Stimulated activated CD8-positive, alpha-beta memory T cell treated with anti-CD3 and anti-CD28 coated beads, Interleukin-15, amount 100 ng/mL, for 1 hour (primary cell): ENCODE data around the gene AVP.

Experiments used
- DNase-seq: peaks from one replicate; pipeline ENCODE4 v3.0.0-alpha.2; 2020; ENCODE audit warnings: low read depth

Gene AVP

DNA sequence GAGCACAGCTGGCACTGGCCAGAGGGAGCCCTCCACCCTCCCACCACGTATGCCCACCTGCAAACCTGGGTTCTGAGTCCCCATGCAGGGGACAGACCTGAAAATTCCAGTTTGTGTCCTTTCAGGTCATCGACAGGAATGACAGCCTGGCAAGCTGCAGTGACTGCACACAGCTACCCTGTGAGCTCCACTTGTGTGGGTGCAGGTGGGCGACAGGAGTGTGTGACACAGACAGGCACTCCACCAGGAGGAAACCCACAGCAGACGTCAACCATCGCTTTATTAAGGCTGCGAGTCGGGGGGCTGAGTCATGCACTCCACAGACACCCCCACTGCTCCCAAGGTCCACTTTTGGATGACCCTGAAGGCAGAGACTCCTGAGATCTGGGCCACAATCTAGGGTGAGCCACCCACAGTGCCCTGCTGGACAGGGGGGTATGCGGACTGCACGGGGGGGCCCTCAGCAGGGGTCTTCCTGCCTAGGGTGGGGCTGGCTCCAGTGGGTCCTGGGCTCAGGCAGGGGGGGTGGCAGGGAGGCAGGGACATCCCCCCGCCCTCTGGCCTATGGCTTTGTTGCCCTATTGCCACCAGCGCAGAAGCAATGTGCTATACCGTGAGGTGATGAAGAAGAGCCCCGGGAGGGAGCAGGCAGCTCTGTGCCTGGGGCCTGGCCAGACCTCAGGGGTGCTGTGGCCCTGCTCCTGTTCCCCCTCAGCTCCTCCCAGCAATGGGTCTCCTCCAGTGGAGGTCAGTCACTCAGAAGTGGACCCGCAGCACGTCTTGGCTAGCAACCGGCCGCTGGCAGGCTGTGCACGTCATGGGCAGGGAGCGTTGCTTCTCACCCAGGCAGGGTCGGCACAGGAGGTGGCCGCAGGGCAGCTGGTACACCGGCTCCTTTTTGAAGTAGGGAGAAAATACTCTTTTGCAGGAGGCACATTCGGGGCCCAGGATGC lies 25.1 kb upstream of the AVP start:
- DNase-seq: no peak

DNA sequence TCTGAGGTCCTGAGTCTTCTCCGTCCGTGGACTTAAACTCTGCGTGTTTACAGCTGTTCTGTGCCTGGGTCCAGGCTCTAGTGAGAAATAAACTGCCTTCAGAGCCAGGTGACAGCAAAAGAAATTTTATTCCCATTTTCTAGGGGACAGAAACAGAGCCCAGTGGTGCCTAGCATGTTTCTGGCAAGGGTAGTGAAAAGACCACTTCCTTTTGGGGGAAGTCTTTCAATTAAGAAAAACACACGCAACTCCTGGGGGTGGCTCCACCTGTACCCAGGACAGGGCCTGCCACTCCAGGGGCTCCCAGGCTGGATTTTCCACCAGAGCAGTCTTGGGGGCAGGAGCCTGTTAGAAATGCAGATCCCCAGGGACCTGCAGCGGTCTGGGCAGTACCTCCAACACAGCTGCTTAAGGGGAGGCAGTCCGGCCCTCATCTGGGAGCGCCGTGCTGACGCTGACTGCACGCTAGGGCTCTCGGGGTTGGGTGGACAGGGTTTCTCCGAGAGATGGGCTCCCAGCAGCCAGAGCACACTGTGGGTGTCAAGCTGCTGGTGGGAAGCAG lies 23.0 kb upstream of the AVP start:
- DNase-seq: no peak

DNA sequence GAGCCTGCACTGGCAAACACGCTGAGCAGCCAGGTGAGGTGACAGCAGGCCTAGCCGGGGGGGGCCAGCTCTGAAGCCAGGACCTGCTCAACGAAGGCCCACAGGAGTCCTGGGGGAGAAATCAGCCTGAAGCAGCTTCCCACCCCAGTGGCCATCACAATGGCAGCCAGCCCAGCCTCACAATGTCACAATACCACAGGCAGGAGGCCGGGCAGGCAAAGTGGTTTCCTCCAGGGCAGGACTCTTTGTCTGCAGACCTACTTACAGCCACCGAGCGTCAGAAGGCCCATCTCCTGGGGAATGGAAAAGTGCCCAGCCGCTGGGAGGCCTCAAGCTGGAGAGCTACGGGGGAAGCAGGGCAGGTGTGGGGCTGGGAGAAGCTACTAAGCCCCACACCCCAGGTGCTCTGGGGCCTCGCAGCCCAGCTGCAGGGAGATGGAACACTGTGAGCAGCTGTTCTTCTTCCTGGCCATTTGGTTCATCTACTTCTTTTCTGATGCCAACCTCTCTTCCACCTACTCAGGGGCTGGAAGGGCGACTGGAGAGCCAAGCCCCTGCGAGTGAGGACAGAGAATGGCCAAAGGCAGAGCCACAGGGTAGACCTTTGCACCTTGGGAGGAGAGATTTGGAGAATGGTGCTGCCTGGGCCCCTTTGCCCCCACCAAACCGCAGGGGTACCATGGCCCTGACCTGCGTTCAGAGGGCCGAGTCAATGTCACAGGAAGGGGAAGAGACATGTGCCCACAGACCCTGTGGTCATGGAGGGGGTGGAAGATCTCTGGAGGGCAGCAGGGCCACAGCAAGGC lies 22.3 kb upstream of the AVP start:
- DNase-seq: no peak

DNA sequence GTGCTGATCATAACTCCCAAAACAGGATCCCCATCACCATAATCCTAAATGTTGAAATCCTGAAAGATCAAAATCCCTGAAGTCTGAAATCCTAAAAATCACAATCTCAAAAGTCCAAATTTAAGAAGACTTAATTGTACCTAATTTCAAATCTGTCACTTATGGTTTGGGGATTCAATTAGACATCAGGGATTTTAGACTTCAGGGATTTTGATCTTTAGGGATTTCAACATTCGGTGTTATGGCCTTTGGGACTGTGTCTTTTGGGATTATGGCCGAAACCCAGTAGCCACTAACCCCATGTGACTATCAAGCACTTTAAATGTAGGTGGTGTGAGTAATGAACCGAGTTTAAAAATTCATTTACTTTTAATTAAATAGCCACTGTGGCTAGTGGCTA lies 21.7 kb upstream of the AVP start:
- no peak for DNase-seq

DNA sequence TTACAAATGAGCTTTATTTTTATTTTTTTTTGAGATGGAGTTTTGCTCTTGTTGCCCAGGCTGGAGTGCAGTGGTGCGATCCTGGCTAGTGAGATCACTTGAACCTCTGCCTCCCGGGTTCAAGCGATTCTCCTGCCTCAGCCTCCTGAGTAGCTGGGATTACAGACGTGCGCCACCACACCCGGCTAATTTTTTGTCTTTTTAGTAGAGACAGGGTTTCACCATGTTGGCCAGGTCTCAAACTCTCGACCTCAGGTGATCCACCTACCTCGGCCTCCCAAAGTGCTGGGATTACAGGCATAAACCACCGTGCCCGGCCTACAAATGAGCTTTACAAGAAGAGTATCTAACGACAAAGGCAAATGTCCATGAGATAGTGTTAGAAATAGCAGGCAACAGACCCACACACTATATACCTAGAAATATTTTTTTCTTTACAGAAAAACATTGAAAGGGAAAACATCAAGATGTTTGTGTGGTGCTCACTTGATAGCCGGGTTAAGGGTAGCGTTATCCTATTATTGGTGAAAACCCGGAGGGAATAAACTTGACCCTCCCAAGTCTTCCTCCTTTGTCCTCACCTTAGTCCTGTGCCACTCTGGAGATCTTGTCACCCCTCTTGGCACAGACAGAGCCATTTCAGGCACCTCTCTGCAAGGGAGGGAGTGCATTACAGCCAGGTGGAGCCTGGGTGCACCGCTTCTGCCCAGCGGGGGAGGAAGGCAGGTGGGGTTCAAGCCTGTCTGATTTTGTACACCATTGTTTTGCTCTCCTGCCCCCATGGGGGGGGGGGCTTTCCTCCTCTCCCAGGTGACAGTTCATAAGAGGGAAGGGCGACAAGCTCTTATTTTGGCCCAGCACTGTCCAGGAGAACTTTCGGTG lies 21.0 kb upstream of the AVP start:
- DNase-seq: no peak

DNA sequence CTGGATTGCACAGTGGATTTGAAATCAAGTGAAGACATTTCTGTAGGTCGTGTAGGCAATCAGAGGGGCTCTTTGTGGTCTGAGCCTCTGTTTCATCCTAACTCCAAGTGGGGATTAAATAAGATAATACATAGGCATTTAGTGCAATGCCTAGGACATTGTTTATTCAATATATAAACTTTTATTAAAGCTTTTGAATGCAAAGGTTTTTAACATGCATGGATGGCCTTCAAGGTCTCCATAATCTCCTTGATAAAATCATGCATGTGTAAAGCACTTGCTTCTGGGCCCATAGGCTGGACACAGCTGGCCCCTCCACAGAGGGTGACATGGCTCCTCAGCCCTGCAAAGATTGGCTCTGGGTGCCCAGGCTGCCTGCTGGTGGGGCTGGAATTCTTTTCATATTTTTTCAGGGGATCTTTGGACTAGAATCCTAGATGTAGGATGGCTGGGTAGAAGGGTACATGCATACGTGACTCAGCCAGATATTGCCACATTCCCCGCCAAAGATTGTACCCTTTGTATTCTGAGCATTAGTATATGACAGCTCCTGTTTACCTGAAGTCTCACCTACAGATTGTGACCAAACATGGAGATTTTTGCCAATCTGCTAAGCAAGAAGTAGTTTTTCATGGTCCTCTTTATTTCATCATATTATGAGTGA lies 19.0 kb upstream of the AVP start:
- no peak for DNase-seq

DNA sequence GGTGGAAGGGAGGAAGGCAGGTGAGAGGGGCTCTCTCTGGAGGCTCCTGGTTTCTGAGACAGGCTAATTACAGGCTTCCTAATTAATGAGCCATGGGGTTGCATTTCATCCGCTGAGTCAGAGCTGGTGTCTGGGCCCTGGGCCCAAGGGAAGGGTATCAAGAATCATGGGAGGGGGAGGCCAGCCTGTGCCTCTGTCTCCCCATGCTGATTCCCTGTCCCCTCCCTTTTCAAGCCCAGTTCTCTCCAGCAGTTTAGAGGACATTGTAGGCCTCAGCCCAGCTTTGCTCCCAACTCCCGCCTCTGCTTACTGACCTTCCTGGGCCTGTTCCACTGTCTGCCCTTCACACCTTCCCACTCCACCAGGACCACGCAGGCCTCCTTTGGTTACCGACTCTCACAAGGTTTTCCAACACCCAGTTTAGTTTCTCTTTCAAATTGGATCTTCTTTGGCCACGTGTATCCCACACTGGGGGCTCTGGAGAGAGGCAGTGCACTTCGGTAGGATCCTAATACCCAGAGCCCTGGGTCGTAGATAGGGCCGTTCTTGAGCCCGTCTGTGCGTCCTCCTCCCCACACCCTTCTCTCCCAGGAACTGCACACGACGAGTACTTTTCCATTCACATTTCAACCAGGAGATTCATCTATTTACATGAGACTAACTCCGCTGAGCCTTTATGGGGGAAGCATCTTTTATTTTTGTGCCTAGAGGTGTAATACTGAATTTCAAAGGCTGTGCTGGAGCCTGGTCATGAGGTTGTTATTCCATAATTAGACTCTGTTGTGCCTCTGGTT lies 18.2 kb upstream of the AVP start:
- DNase-seq: no peak

DNA sequence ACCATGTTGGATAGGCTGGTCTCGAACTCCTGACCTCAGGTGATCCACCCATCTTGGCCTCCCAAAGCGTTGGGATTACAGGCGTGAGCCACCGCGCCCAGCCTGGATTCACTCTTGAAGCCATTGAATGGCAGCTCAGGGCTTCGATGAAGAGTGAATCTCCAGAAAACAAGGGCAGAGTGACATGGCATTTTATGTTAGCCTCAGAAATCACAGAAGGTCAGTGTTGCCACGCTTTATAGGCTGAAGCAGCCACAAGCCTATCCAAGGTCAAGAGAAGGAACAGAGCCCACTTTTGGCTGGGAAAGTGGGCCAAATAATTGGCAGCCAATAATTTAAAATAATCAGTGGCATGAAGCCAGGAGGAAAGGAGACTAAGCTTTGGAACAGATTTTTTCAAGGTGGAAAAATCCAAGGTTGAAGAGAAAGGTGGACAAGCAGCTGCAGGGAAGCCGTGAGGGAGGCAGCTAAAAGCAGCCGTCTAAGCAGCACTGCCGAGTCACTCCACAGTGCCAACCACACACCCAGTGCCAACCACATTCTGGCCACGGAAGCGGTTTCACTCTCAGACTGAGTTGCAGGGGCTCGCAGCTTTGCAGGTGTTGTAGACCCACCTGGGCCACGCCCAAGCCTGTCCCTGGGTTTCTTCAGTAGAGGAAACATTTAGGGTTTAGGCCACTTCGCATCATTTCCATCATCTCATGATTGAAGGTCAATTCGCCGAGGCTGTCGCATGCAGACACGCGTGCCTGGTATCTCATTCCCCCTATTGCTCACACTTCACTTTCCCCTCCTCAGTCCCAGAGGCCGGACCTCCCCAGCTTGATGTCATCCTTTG lies 17.4 kb upstream of the AVP start:
- DNase-seq: no peak

DNA sequence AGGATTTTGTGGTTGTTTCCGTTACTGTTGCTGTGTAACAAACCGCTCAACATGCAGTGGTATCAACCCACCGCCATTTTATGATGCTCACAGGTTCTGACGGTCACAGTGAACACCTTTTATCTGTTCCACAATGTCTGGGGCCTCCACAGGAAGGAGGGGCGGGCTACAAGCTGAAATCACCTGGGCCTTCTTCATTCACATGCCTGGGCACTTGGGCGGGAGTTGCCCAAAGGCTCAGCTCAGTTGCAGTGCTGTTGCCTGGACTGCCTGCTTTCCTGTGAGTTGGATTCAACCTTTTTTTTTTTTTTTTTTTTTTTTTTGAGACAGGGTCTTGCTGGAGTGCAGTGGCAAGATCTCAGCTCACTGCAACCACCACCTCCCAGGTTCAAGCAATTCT lies 16.7 kb upstream of the AVP start:
- no peak for DNase-seq

DNA sequence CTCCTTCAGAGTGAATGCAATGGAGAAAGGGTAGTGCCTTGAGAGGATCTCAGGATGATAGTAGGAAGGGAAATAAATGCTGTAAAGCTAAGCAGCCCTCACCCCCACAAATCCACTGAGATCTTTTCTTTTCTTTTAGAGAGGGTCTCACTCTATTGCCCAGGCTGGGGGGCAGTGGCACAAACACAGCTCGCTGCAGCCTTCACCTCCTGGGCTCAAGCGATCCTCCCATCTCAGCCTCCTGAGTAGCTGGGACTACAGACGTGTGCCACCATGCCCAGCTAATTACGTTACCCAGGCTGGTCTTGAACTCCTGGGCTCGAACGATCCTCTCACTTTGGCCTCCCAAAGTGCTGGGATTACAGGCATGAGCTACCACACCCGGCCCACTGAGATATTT lies 16.0 kb upstream of the AVP start:
- DNase-seq: no peak

DNA sequence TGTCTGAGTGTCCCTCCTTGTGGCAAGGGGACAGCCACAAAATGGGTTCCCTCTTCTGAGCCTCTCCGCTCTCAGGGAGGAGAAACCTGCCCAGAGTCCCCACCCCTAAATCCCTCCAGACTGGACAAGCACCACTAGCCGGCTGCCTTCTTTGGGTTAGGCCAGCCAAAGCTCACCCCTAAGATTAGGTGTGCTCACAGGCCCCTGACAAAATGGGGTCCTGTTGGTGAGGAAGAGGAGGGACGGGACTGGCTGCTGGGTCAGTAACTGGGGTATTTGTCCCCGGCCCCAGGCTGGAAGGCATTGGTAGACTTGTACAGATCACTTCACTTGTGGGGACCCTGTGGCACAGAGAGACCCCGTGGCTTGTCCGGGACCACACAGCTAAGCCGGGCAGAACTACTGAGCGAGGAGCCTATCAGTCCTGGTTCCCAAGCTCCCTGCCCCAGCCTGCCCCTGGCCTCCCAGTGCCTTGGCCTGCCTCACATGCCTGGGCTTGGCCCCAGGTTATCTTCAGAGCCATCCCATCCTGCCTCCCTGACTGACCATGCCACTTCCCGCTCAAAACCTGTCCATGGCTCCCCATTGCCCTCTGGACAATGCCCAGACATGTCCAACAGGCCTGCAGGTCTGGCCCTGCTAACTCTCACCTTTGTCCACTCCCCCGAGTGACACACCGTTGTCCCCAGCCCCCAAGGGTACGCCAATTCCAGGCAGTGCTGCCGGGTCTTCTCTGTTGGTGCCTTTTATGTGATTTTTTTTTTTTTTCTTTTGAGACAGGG lies 10.5 kb upstream of the AVP start:
- no peak for DNase-seq

DNA sequence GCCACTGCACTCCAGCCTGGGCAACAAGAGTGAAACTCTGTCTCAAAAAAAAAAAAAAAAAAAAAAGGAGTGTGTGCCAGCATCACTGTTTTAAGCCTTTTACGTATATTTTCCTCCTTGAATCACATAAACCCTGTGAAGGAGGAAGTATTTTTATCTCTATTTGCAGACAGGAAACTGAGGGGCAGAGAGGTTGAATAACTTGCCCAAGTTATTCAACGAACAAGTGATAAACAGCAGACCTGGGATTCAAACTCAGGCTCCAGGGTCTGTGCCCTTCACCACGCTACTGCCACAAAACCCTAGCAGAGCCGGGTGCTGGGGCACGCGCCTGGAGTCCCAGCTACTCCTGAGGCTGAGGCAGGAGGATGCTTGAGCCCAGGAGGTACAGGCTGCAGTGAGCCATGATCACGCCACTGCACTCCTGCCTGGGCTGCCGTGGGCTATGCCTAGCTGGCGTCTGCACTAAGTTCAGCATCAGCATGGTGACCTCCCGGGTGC lies 9.4 kb upstream of the AVP start:
- DNase-seq: no peak

DNA sequence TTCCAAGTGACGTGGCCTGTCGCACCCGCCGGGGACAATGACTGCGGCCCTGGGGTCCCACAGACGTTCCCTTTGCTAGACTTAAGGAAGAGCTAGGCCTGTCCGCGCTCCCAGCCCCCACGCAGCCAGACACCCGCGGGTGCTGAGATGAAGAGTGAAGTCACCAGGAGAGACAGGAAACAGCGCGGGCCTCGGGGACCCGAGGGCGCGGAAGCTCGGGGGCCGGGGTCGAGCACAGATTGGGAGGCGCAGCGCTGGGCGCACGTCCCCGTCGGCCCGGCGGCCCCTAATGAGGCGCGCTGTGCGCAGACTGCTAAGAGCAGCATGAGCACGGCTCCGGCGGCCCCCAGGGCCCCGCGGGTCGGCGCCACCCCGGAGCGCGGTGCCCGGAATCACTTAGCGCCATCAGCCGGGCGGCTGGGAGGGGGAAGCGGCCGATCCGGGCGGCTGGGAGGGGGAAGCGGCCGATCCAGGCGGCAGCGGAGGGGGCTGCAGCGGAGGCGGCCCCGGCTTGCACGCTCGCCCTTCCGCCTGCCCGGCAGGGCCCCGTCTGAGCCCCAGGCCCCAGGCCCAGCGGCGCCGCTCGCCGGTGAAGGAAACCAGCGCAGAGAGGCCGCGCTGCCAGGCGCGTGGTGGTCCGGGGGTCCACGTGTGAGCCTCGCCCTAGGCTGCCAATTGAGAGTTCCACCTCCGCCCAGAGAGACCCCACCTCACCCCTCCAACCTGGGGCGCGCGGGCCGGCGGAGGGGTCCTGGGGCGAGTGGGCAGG lies 8.3 kb upstream of the AVP start:
- DNase-seq: no peak

DNA sequence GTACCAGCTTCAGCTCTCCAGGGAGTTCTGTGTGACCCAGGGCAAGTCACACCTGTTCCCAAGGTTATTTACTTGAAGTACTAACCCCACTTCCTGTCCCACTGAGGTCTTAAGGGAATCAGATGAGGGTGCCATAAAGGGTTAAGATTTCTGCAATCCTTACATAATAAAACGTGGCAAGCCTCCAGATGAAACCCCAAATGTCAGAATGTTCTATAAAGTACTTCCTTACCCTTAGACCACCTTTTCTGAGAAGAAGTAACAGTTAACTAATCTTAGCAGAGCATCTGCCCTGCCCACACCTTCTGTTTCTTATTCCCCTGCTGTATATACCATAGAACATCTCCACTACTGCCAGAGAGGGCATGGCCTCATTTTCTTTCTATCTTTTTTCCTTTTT lies 6.0 kb upstream of the AVP start:
- no peak for DNase-seq

DNA sequence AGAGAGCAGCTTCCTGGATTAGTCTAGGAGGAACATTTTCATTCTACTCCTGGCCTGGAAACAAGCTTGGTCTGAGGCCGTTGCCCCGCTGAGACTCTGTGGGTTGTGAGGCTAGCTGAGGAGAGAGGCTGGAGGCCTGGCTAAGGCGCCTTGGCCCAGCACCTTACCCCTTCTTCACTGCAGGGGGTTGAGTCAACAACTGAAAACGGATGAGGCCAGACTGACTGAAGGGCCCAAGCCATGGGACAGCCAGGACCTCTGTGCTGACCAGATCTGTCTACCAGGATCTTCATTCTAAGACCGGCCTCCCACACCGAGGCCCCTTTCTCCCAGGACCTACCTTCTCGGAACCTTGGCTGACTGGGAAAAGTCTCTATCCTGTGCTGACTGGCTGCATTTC lies 3.5 kb upstream of the AVP start:
- DNase-seq: no peak

DNA sequence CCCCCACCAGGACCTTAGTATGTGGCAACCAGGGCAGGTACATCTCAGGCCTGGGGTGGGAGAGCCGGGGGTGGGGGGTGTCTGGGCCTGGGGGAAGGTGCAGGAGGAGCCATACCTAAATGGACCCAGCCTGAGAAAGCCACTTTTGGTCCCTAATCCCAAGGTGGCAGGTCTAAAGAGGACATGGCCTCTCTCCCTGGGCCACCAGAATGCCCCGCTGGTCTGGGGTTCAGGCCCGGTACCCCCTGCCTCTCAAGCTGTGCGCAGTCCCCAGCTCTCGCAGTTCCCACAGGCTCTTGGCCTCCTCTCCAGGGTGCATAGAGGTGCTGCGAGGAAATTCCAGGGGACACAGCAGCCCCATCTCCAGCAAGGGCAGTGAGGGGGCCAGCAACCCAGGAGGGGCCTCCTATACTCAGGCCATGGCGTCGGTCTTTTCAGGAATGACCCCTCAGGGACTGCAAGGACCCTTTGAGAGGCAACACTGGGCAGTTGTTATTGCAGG lies 1.1 kb upstream of the AVP start:
- DNase-seq: no peak

DNA sequence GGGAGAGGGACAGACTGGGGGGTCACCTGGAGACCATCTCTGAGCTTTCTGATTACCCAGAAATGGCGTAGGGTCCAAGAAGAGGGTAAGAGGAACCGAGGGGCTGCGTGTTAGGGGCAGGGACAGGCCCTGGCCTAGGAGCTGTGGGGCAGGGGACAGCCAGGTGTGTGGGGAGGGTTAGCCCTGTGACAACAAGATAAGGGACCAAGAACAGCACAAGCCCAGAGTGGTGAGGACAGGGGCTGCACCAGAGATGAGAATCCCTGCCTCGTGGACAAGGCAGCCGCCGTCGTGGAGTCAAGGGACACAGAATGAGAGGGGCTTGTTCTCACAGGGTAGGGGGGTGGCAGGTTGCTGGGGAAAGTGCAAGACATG lies 449 bp upstream of the AVP start:
- no peak for DNase-seq
